ENCODE data around the gene ANGPTL5. TPM values are rescaled to one million over a fixed set of nuclear protein-coding genes. Genes with fewer than 3 reads are reported as not detected.

ANGPTL5 gene
- total RNA-seq, 4 donors from 2014 or later = not detected

- Histone ChIP-seq H3K27ac (no peak overlapping the region), H3K4me1 (peaks cover 0 to 11% (median 3%) of the 10 kb centered on the region in 4 donors), H3K27me3 (no peaks in the 10 kb centered on the region), H3K36me3 (no peaks in the 10 kb centered on the region), H3K9me3 (no peaks in the 10 kb centered on the region), H3K4me3 (no peak overlapping the region)
- TF ChIP-seq, protein P1, sequence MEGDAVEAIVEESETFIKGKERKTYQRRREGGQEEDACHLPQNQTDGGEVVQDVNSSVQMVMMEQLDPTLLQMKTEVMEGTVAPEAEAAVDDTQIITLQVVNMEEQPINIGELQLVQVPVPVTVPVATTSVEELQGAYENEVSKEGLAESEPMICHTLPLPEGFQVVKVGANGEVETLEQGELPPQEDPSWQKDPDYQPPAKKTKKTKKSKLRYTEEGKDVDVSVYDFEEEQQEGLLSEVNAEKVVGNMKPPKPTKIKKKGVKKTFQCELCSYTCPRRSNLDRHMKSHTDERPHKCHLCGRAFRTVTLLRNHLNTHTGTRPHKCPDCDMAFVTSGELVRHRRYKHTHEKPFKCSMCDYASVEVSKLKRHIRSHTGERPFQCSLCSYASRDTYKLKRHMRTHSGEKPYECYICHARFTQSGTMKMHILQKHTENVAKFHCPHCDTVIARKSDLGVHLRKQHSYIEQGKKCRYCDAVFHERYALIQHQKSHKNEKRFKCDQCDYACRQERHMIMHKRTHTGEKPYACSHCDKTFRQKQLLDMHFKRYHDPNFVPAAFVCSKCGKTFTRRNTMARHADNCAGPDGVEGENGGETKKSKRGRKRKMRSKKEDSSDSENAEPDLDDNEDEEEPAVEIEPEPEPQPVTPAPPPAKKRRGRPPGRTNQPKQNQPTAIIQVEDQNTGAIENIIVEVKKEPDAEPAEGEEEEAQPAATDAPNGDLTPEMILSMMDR (IDR thresholded peaks at IDR 0.05) = no peak
- DNase-seq = no peak
These were observed 2.7 kb downstream of the ANGPTL5 start for GRCh38 chr11:101913656-101914055.

GRCh38 chr11:101912823-101913284, 3.5 kb downstream of the ANGPTL5 start:
- H3K27me3 ChIP-seq = no peaks in the 10 kb centered on the region
- no peaks in the 10 kb centered on the region for H3K36me3 ChIP-seq
- H3K27ac ChIP-seq = no peak overlapping the region
- H3K4me1 ChIP-seq = peaks cover 0 to 11% (median 3%) of the 10 kb centered on the region in 4 donors
- TF ChIP-seq, protein P1 (IDR thresholded peaks at IDR 0.05) = no peak
- no peak for TF ChIP-seq POLR2A (IDR thresholded peaks at IDR 0.05)
- H3K4me3 ChIP-seq = no peak overlapping the region
- no peaks in the 10 kb centered on the region for H3K9me3 ChIP-seq
- no peak for DNase-seq

DNA sequence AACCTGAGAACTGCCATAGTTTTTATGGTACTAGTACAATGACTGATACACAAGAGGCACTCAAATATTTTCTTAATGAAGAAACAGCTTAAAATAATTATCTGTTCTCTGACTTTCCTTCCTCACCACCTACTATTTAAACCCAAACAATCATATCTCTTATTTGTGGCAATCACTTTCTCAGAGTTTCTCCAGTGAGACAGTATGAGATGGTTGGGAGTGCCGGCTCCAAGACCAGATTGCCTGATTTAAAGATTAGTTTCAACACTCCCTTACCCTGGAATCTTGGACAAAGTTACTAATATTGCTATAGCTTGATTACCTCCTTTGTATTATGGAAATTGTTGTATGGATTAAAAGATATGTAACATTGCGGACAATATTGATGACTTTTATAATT, 7.2 kb downstream of the ANGPTL5 start:
- Histone ChIP-seq H3K4me1 (no peaks in the 10 kb centered on the region), H3K36me3 (no peaks in the 10 kb centered on the region), H3K27ac (no peak overlapping the region), H3K27me3 (no peaks in the 10 kb centered on the region), H3K4me3 (no peak overlapping the region), H3K9me3 (no peaks in the 10 kb centered on the region)
- TF ChIP-seq, protein P1 (IDR thresholded peaks at IDR 0.05) = no peak
- no peak for TF ChIP-seq POLR2A (IDR thresholded peaks at IDR 0.05)
- DNase-seq = no peak

GRCh38 chr11:101907815-101908214, 8.5 kb downstream of the ANGPTL5 start:
- H3K4me1 ChIP-seq = no peaks in the 10 kb centered on the region
- TF ChIP-seq POLR2A (IDR thresholded peaks at IDR 0.05) = no peak
- TF ChIP-seq, protein P1 (IDR thresholded peaks at IDR 0.05) = no peak
- H3K27ac ChIP-seq = no peak overlapping the region
- no peaks in the 10 kb centered on the region for H3K36me3 ChIP-seq
- H3K27me3 ChIP-seq = no peaks in the 10 kb centered on the region
- no peak overlapping the region for H3K4me3 ChIP-seq
- DNase-seq = no peak
- no peaks in the 10 kb centered on the region for H3K9me3 ChIP-seq

GRCh38 chr11:101894505-101894904, 21.8 kb downstream of the ANGPTL5 start:
- Histone ChIP-seq H3K4me3 (no peak overlapping the region), H3K9me3 (no peaks in the 10 kb centered on the region), H3K27ac (no peak overlapping the region), H3K27me3 (no peaks in the 10 kb centered on the region), H3K36me3 (no peaks in the 10 kb centered on the region), H3K4me1 (no peaks in the 10 kb centered on the region)
- TF ChIP-seq, protein P1 (IDR thresholded peaks at IDR 0.05) = no peak
- no peak for DNase-seq

DNA sequence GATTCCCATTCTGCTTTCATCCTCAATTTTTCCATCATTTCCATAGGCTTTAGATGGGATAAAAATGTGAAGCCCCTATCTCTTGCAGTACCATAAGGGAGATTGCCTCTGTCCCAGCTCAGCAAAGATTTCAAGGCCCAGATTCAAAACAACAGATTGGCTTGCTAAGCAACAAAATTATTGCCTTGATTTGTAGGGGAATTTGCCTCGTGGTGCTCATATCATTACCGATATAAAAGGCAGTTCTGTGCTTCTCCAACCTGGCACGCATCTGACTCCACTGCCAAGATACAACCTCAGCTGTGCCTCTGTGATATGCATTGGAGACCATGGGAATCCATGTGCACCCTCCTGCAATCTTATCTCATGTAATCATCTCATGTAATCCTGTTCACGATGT, 26.6 kb downstream of the ANGPTL5 start:
- TF ChIP-seq, protein P1 (IDR thresholded peaks at IDR 0.05) = no peak
- TF ChIP-seq POLR2A (IDR thresholded peaks at IDR 0.05) = no peak
- Histone ChIP-seq H3K36me3 (no peaks in the 10 kb centered on the region), H3K27ac (no peak overlapping the region), H3K4me1 (no peaks in the 10 kb centered on the region), H3K9me3 (no peaks in the 10 kb centered on the region), H3K27me3 (no peaks in the 10 kb centered on the region), H3K4me3 (no peak overlapping the region)
- no peak for DNase-seq

All from Peyer's patch (tissue), 4 donors.